ENCODE data around the gene MBTD1. TPM values are rescaled to one million over a fixed set of nuclear protein-coding genes. Genes with fewer than 3 reads are reported as not detected.

Gene MBTD1
- total RNA-seq, 4 donors from 2014 or later: 4.6 to 9.8 (median 7.6) TPM

DNA sequence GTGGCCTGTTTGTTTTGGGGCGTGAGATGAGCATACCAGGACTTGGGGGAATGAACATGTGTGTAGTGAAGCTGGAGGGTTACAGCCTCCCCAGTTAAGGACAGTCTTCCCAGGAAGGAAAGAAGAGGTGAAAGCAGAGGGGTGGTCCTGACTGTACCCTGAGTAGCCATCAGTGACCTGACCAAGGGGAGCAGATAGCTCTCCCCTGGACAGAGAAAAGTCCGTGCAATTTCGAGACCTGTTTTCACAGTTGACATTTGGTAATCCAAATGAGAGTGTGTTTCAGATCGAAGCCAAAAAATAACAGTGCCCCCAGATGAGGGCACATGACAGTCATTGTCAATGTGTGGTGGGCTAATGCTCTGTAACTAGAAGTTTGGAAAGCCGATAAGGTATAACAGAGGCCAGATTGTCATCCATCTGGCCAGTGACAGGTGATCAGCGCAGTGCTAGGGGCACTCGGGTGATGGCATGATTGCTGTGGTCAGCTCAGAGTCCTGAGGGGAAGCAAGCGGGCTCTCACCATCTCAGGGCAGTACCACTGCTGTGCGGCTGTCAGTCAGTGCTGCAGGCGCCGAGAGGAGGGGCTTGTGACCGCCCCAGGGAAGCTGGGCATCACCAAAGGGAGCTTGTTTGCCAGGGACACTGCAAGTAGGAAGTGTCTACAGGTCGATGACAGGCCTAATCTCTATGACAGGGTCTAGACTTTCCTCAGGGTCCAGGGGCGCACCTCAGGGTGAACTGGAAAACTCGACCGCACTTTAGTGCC, 94.8 kb downstream of the MBTD1 start:
- Histone ChIP-seq H3K27me3 (no peaks in the 10 kb centered on the region), H3K36me3 (peaks cover 0 to 56% of the 10 kb centered on the region in 2 donors), H3K9me3 (no peaks in the 10 kb centered on the region), H3K4me3 (peak overlapping the region; percentile 80 to 97 (median 88)), H3K27ac (peak overlapping the region; percentile 93 to 100 (median 98)), H3K4me1 (peaks cover 4 to 16% of the 10 kb centered on the region in 2 donors)
- in situ Hi-C loops (cut with MboI; ENCODE audit: low sequenced_read_pairs in 4 of 4) (loop anchor here in 2 of 4 donors (25.0 kb wide), 1 partner anchor 303 kb away; the partner anchor contains the start of gene TOB1 (in 2 of the 2)), intact Hi-C loops (cut with DNase I; ENCODE audit: low total_unique reads) (no loop called here)
- DNase-seq (no peak), ATAC-seq (no peak)
- TF ChIP-seq POLR2A (IDR thresholded peaks at IDR 0.05): no peak
- TF ChIP-seq CTCF (IDR thresholded peaks at IDR 0.05 in 4 of 5, conservative IDR thresholded peaks at IDR 0.05 in 1 of 5): no peak

GRCh38 chr17:51161541-51161940, 98.3 kb downstream of the MBTD1 start:
- Histone ChIP-seq H3K4me1 (peaks cover 4 to 9% of the 10 kb centered on the region in 2 donors), H3K4me3 (no peak overlapping the region), H3K9me3 (no peaks in the 10 kb centered on the region), H3K36me3 (peaks cover 0 to 63% of the 10 kb centered on the region in 2 donors), H3K27ac (no peak overlapping the region), H3K27me3 (no peaks in the 10 kb centered on the region)
- no peak for TF ChIP-seq POLR2A (IDR thresholded peaks at IDR 0.05)
- TF ChIP-seq CTCF (IDR thresholded peaks at IDR 0.05 in 4 of 5, conservative IDR thresholded peaks at IDR 0.05 in 1 of 5): no peak
- DNase-seq (no peak), ATAC-seq (no peak)
- in situ Hi-C loops (cut with MboI; ENCODE audit: low sequenced_read_pairs in 4 of 4): loop anchor here in 2 of 4 donors (25.0 kb wide), 1 partner anchor 299 kb away; the partner anchor contains the start of gene TOB1 (in 2 of the 2)
- intact Hi-C loops (cut with DNase I; ENCODE audit: low total_unique reads): no loop called here

DNA sequence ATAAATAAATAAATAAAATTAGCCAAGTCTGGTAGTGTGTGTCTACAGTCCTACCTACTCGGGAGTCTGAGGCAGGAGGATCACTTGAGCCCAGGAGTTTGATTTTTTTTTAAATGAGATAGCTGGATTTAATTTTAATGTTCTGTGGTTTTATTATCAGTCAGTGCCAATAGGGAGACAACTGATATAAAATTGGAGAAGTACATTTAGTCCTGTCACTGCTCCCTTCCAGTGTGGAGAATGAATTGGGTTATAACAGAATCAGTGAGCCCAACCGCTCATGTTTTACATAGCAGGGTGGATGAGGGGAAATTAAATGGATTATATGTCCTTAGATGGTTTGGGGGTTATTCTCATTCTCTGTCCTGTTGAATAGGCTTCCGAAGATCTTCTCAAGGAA, 100.2 kb downstream of the MBTD1 start:
- Histone ChIP-seq H3K27ac (no peak overlapping the region), H3K4me3 (no peak overlapping the region), H3K9me3 (no peaks in the 10 kb centered on the region), H3K4me1 (peaks cover under 1 to 4% of the 10 kb centered on the region in 2 donors), H3K36me3 (peaks cover 0 to 71% of the 10 kb centered on the region in 2 donors), H3K27me3 (no peaks in the 10 kb centered on the region)
- no peak for TF ChIP-seq CTCF (IDR thresholded peaks at IDR 0.05 in 4 of 5, conservative IDR thresholded peaks at IDR 0.05 in 1 of 5)
- TF ChIP-seq POLR2A (IDR thresholded peaks at IDR 0.05): no peak
- in situ Hi-C loops (cut with MboI; ENCODE audit: low sequenced_read_pairs in 4 of 4): loop anchor here in 3 of 4 donors (5.0 to 25.0 kb wide), 3 partner anchors 152 to 297 kb away; partner anchors contain the start of gene TOB1 (in 2 of the 3)
- ATAC-seq (no peak), DNase-seq (no peak)
- intact Hi-C loops (cut with DNase I; ENCODE audit: low total_unique reads): loop anchor here (10.0 kb wide), 1 partner anchor 105 kb away; no protein-coding TSS in a partner anchor

DNA sequence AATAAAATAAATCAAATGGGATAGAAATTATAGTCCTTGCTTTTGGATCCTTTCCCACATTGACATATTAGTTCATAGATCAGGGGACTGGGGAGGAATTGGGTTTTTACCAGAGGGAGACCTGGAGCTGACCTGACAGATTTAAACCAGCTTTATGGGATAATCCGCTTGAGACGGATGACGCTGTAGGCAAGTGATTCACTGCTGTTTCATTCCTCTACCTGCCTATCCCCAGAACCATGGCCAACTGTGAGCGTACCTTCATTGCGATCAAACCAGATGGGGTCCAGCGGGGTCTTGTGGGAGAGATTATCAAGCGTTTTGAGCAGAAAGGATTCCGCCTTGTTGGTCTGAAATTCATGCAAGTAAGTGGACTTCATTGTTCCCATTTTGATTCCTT, 104.4 kb downstream of the MBTD1 start:
- no peak for DNase-seq
- TF ChIP-seq CTCF (IDR thresholded peaks at IDR 0.05 in 4 of 5, conservative IDR thresholded peaks at IDR 0.05 in 1 of 5) (no peak), POLR2A (IDR thresholded peaks at IDR 0.05) (no peak)
- peaks cover 0 to 39% of the 10 kb centered on the region in 2 donors for H3K36me3 ChIP-seq
- no peak for ATAC-seq
- no peak overlapping the region for H3K27ac ChIP-seq
- intact Hi-C loops (cut with DNase I; ENCODE audit: low total_unique reads) (loop anchor here (10.0 kb wide), 1 partner anchor 101 kb away; no protein-coding TSS in a partner anchor), in situ Hi-C loops (cut with MboI; ENCODE audit: low sequenced_read_pairs in 4 of 4) (loop anchor here in 3 of 4 donors (5.0 to 25.0 kb wide), 3 partner anchors 148 to 293 kb away; partner anchors contain the start of gene TOB1 (in 2 of the 3))
- peaks cover 17 to 18% of the 10 kb centered on the region in 2 donors for H3K4me1 ChIP-seq
- H3K4me3 ChIP-seq: no peak overlapping the region
- no peaks in the 10 kb centered on the region for H3K9me3 ChIP-seq
- H3K27me3 ChIP-seq: no peaks in the 10 kb centered on the region

Data from gastrocnemius medialis (tissue), 4 donors.